Globus pallidus (tissue), 1 donor: ENCODE results near the gene NIM1K.
"Not testable (repeated sequence)": the region's sequence is repeated elsewhere in the genome, so short reads cannot be mapped to it uniquely, and the experiment has no call there.

Experiments used
- DNase-seq: peaks from one replicate; pipeline ENCODE4 v3.0.0-alpha.2; 2015; ENCODE audit warnings: low spot score

NIM1K gene

GRCh38 chr5:43191740-43192557 is at the start of gene NIM1K:
Gene NIM1K (plus strand): TSS chr5:43192225. CDS start chr5:43245776, 53,551 bp downstream.
- peak; percentile 93 for DNase-seq

- no peak for DNase-seq
Observed at GRCh38 chr5:43145071-43145470, 47.0 kb upstream of the NIM1K start.

GRCh38 chr5:43146958-43147357 is 45.1 kb upstream of the NIM1K start:
- no peak for DNase-seq

- no peak for DNase-seq
Observed at GRCh38 chr5:43148417-43148816, 43.6 kb upstream of the NIM1K start.

- DNase-seq: no peak
Observed at GRCh38 chr5:43149231-43149630, 42.8 kb upstream of the NIM1K start.

GRCh38 chr5:43150075-43150474 is 42.0 kb upstream of the NIM1K start:
- DNase-seq: no peak

- no peak for DNase-seq
Observed at GRCh38 chr5:43150748-43151147, 41.3 kb upstream of the NIM1K start.

GRCh38 chr5:43152946-43153345 is 39.1 kb upstream of the NIM1K start:
- no peak for DNase-seq

GRCh38 chr5:43154469-43154868 is 37.6 kb upstream of the NIM1K start:
- no peak for DNase-seq

GRCh38 chr5:43155394-43156096 is 36.5 kb upstream of the NIM1K start:
- DNase-seq: no peak

- peak; percentile 42 for DNase-seq
Observed at GRCh38 chr5:43156388-43156787, 35.6 kb upstream of the NIM1K start.

- DNase-seq: no peak
Observed at GRCh38 chr5:43157068-43157467, 35.0 kb upstream of the NIM1K start.

- no peak for DNase-seq
Observed at GRCh38 chr5:43161244-43161643, 30.8 kb upstream of the NIM1K start.

GRCh38 chr5:43164801-43165200 is 27.2 kb upstream of the NIM1K start:
- DNase-seq: not testable (repeated sequence)

GRCh38 chr5:43165323-43165722 is 26.7 kb upstream of the NIM1K start:
- no peak for DNase-seq

- DNase-seq: no peak
Observed at GRCh38 chr5:43168175-43168574, 23.9 kb upstream of the NIM1K start.

GRCh38 chr5:43171451-43171850 is 20.6 kb upstream of the NIM1K start:
- no peak for DNase-seq

- no peak for DNase-seq
Observed at GRCh38 chr5:43171926-43172325, 20.1 kb upstream of the NIM1K start.

GRCh38 chr5:43172779-43173178 is 19.2 kb upstream of the NIM1K start:
- DNase-seq: no peak

GRCh38 chr5:43174586-43174985 is 17.4 kb upstream of the NIM1K start:
- no peak for DNase-seq

GRCh38 chr5:43179836-43180235 is 12.2 kb upstream of the NIM1K start:
- DNase-seq: no peak

- DNase-seq: no peak
Observed at GRCh38 chr5:43182421-43182820, 9.6 kb upstream of the NIM1K start.

- DNase-seq: not testable (repeated sequence)
Observed at GRCh38 chr5:43183101-43183500, 8.9 kb upstream of the NIM1K start.
